ENCODE data around the gene CCDC92B. TPM values are rescaled to one million over a fixed set of nuclear protein-coding genes. Genes with fewer than 3 reads are reported as not detected.

CCDC92B gene
- total and polyA plus RNA-seq, 2 of the 13 experiments (the other 11 are each of a cell fraction or from before 2014, with no cell fraction given), result not detected

DNA sequence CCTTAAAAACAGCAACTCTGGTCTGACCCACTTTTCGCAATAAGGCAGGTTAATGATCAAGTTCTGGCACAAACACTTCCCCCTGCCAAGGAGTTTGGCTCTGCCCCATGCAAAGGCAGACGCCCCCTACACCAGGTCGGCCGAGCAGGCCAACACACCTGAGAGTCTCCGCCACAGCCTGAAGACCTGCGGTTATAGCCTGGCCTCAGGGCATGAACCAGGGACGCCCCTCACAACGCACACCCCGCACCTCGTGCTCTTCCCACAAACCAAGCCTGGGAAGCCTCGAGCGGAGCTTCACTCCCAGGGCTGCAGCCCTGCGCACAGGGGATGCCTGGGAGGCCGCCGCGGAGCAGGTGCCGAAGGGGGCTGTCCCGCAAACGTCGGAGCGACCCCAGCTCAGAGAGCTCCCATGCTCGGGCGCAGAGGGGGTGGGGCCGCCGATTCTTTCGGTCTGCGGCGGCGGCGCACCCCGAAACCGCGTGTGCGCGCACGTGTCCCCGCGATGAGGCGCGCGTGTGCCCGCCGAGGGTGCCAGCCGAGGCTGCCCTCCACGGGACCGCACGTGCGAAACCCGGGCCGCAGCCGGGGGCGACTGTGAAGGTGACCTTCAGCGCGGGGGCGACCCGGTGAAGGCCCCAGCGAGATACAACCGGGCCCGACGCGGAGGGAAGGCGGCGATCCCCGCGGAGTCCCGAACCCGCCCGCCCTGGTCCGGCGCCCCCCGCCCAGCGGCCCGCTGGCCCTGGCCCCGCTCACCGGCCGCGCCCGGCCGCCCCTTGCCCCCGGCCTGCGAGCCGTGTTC lies 38.4 kb downstream of the CCDC92B start (continued):
- TF ChIP-seq AHDC1 (CRISPR knock-in tag; IDR thresholded peaks at IDR 0.05; ENCODE audit: borderline replicate concordance), result peak; percentile 40; the same call in 1 of the 2 replicates
- 0 out of 2 replicates have a peak, but pooled peaks have one; percentile 21 for TF ChIP-seq HOXA9 (CRISPR knock-in tag; IDR thresholded peaks at IDR 0.05; ENCODE audit: borderline replicate concordance)
- 0 out of 2 replicates have a peak, but pooled peaks have one; percentile 39 for TF ChIP-seq NCOR1 (IDR thresholded peaks at IDR 0.05; ENCODE audit: borderline replicate concordance, low read length)
- 0 out of 2 replicates have a peak, but pooled peaks have one; percentile 25 for TF ChIP-seq E2F5 (CRISPR knock-in tag; conservative IDR thresholded peaks at IDR 0.05)
- no peak for TF ChIP-seq ZSCAN5A (CRISPR knock-in tag; IDR thresholded peaks at IDR 0.05; ENCODE audit: borderline replicate concordance)
- peak; percentile 57; the same call in 1 of the 2 replicates for TF ChIP-seq ZSCAN25 (CRISPR knock-in tag; IDR thresholded peaks at IDR 0.05)
- TF ChIP-seq ZNF704 (CRISPR knock-in tag; IDR thresholded peaks at IDR 0.05; ENCODE audit: borderline replicate concordance), result peak; percentile 64; the same call in 1 of the 2 replicates
- peak; percentile 35; the same call in 1 of the 2 replicates for TF ChIP-seq MXD1 (CRISPR knock-in tag; IDR thresholded peaks at IDR 0.05)
- TF ChIP-seq ZMAT3 (CRISPR knock-in tag; conservative IDR thresholded peaks at IDR 0.05), result 0 out of 2 replicates have a peak, but pooled peaks have one; percentile 14
- TF ChIP-seq ZNF138 (CRISPR knock-in tag; IDR thresholded peaks at IDR 0.05; ENCODE audit: low read depth), result peak; percentile 24; the same call in 1 of the 2 replicates
- TF ChIP-seq HNF4G (IDR thresholded peaks at IDR 0.05; ENCODE audit: borderline replicate concordance, low read depth, low read length), result peak; percentile 68; the same call in 1 of the 2 replicates
- TF ChIP-seq HNF4G (CRISPR knock-in tag; IDR thresholded peaks at IDR 0.05; ENCODE audit: borderline replicate concordance, low read depth), result no peak
- TF ChIP-seq EP300 (IDR thresholded peaks at IDR 0.05; ENCODE audit: low read depth in 2 of 2, low read length in 2 of 2), result peak in 1 of 2 experiments; percentile 40; a peak in 1 of 4 replicates
- TF ChIP-seq EP300 (CRISPR knock-in tag; IDR thresholded peaks at IDR 0.05; ENCODE audit: borderline replicate concordance), result peak; percentile 41; the same call in 1 of the 2 replicates
- TF ChIP-seq ARNTL (CRISPR knock-in tag; IDR thresholded peaks at IDR 0.05), result peak; percentile 60
